ENCODE results near the gene DGKZ.

DGKZ gene

DNA sequence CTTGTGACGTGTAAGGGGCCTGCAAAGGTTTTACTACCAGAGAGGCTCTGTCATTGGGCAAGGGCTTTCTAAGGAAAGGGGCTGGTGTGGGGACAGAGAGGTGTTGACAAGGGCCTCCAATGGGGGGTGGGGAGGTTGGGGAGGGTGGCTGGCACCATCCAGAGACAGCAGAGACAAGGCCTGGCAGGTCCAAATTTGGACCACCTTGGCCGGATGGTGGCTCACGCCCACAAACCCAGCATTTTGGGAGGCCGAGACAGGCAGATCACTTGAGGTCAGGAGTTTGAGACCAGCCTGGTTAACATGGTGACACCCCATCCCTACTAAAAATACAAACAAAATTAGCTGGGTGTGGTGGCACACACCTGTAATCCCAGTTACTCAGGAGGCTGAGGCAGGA is 46.5 kb downstream of the DGKZ start:
- no peak for DNase-seq (ENCODE audit: low spot score)

DNA sequence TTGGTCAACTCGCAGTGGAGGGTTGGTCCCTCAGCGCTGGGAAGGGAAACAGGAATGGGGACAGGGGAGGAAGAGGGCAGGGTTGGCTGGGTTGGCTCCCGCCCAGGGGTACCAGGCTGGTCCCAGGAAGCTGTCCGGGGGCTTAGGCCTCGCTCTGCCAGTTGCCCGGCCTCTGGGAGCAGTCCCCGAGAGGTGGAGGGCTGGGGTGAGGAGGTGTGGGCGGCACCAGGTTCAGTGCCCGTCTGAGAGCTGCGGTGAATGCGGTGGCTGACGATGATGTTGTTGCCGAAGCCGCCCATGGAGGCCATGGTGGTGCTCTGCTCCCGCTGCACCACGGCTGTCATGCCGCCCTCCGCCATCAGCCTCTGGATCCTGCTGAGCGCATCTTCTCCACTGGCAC is 50.3 kb downstream of the DGKZ start:
- DNase-seq (ENCODE audit: low spot score) = no peak

DNA sequence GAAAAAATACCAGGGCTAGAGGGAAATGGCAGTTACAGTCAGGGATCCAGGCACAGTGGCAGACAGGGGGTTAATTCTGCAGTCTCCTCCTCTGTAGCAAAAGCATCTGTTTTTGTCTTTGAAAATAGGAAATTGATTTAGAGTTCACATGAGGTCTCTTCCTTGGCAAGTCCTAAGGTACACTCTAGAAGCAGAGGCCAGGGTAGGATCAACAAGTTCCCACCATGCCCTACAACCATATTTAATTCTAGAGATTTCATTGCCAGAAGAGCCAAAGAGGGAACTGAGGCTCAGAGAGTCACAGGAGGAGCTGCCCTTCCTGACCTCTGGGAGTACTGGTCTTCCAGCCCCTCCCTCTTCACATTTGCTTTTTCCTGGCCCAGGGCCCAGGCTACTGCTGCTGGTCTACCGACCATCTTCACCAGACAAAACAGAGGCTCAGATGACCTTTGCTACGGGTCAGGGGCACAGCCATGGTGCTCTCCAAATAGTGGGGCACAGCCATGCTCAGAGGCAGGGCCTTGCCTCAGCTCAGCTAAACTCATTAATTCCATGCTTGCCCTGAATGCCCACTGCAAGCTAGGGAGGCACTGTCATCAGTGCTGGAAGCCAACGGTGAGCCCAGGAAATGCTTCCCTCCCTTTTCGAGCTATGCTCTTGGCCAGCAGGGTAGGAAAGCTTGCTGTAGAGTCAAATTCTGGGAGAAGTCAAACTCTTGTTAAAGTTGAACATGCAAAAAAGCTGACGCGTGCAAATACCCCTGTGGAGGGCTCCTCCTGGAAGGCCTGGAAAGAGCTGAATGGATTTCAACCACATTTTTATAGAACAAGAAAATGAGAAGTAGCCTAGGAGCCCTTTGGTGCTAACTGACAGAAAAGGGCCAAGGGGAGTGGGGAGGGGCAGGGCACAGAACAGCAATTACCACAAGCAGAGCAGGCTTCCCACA is 56.0 kb downstream of the DGKZ start:
- DNase-seq (ENCODE audit: low spot score) = no peak

DNA sequence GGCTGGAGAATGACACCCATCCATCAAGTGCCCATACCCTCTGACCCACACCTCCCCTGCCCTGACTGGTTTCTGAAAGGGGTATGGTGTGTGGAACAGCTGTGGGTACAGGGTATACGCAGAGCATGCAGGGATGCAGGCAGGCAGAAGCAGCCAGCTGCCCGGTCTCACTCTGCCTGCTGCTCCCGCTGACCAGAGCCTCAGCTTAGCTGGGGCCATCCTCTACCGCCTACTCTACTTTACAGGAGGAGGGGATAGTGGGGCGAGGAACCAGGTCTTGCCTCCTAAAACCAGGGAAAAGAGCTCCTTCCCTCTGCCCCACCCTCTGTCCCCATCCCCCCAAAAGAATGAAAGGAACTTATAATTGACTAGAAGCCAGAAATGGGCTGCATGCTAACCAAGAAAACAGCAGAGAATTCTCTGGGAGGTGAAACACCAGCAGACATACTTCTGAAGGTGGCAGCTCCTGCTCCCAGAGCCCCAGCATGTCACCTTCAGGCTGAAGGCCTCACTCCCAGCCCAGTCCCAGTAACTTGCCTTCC is 57.3 kb downstream of the DGKZ start:
- no peak for DNase-seq (ENCODE audit: low spot score)

DNA sequence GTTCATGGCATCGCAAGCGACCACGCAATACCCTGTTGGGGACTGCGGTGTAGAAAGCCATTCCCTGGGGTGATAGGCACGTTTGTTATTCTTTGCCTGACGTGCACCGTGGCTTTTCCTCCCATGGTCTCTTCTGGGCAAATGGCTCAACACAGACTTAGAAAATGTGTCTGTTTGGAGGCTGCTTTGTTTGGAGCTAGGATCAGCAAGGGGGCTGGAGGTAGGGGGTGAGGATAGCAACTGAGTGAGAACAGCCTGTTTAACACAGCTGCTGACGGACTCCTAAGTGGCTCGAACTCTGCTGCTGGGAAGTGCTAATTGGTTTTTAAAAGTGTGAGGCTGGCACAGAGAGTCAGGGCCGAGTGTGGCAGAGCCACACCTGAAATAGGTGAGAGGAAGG is 60.4 kb downstream of the DGKZ start:
- DNase-seq (ENCODE audit: low spot score) = no peak

DNA sequence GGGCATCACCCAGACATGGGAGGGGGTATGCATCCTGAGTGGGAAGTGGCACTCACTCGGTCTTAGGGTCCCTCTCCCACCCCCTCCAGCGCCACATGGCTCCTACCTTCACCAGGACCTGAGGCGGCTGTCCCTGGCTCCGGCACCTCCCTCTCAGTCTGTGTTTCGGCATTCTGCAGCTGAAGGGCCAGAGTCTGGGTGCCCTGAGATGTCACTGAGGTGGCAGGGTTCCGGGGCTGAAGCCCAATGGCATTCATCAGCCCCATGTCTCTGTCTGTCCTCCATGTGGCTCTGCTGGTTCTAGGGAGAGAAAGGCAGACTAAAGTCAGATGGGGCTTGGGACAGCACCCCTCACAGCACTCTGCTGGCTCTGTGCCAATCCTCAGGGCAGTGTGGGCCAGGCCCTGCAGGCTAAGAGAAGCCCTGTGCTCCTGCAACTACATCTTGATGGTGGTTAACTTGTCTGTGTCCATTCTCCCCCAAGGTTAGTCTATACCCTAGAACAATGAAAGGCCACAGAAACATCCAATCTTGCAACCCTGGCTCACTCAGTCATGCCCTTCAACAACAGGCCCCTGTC is 61.2 kb downstream of the DGKZ start:
- DNase-seq (ENCODE audit: low spot score) = no peak

DNA sequence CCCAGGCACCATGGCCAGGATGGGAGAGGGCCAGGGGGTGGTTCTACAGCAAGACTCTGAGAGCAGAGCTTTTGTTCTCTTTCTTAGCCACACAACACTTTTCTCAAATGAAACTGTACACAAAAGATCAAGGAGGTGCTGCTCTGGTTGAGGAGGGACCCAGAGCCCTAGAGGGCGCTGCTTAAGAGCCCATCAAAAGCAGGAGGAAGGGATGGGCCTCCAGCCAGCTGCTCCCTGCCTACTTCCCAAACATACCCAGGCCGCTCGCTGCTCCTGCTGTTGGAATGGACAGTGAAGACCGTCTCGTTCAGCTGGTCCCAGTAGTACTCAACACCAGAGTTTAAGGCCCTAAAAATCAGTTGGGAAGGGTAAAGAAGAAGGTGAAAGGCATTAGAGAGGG is 62.8 kb downstream of the DGKZ start:
- DNase-seq (ENCODE audit: low spot score) = no peak

DNA sequence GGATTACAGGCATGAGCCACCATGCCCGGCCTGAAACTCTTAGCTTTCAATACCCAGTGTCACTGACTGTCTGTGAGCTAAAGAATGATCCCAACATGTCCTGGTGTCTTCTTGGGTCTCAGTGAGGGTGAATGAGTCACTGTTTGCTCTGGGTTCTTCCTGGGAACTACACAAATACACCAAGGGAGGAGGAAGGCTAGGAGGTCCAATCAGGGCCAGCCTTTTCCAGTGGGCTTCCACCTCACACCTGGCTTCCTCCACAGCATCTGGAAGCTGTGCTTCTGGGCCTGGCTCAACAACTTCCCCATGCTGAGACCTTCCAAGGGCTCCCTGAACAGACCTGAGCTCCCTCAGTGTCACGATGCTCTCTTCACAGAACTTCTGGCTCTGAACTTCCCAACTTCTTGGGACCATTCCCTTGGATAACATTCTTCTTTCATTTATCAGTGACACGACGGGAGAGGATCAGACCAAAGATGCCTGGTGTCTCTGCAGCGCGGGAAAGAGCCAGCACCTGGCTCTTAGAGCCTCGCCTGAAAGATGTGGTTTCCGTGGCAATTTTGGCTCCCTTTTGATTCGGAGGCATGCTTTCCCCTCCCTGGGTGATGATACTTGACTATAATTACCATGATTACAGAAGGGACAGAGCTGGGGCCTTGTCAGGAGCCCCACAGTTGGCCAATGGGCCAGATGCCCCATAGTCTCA is 66.7 kb downstream of the DGKZ start:
- no peak for DNase-seq (ENCODE audit: low spot score)

DNA sequence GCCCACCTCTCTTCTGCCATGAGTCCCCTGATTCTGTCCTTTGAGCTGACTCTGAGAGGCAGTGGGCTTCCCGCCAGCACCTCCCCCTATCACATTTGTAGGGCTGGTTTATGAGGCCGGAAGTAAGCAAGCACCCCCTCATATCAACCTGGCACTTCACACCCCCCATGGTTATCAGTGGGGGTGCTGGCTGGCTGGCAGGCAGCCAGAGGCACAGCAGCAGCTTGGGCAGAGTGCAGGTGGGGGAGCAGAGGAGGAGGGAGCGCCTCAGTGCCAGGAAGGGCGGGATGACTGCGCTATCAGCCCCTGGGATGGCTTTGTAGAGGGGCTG is 67.2 kb downstream of the DGKZ start:
- DNase-seq (ENCODE audit: low spot score) = no peak

DNA sequence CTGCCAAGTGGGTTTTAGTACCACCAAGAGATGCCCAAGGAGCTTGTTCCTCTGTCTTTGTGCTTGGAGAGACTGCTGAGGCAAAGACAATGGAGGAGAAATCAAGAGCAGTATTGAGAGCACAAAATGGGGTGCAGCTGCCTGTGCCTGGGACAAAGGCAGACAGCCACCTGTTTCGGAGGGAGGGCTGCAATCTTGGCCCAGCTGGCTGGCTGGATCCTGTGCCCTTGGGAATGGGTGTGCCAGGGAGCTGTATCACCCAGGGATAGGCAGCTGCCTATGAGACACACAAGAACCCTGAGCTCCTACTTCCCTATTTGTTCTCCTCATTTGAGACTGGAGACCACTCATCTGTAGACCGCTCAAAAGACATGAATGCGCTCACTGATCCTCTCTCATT is 67.6 kb downstream of the DGKZ start:
- no peak for DNase-seq (ENCODE audit: low spot score)

DNA sequence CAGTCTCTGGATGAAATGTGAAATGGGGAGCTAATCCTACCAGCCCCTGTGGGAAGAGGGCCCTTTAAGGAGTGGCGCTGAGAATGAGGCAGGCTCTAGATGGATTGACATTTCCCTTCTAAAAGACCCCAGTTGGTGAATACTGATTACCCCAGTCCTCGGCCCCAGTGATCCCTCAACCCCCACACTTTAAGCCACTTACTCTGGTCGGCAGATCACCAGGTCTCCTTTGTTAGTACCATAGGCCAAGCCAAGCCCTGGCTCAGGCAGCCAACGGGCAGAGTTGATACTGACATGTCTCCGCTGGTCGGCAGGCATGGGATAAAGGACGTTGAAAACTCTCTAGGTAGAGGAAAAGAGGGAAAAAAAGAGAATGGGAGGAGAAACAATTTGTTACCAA is 70.4 kb downstream of the DGKZ start:
- no peak for DNase-seq (ENCODE audit: low spot score)

DNA sequence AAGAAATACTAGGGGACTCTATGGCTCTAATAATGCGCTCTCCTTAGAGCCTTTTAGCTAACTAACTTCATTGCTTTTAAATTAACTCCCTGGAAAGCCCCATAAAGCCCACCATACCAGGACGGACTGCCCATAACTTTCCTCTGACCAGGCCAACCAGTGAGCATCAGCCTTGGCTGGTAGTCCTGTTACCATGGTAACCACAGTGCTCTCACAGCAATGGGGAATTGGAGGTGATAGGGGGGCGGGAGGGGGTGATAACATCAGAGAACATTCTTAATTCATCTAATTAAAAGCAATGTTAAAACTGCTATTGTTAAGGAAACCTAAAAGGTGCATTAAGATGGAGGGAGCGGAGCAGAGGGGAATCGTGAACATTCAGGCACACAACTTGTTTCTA is 71.5 kb downstream of the DGKZ start:
- no peak for DNase-seq (ENCODE audit: low spot score)

DNA sequence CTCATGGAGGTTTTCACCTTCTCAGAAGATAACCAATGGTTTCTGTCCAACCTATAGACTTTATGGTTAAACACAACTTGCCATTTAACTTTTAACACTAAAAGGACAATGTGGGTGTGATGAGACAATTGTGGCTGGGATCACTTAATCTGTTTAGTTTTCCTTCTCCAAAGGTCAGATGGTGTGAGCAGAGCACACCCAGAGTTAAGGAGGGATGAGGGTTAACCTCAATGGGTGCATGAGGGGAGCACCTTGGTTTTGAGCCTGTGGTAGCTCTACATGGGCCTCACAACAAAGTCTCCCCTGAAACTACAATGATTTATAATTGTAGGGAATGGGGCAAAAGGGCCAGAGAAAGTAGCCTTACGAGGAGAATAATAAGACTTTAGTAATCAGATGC is 73.2 kb downstream of the DGKZ start:
- no peak for DNase-seq (ENCODE audit: low spot score)

DNA sequence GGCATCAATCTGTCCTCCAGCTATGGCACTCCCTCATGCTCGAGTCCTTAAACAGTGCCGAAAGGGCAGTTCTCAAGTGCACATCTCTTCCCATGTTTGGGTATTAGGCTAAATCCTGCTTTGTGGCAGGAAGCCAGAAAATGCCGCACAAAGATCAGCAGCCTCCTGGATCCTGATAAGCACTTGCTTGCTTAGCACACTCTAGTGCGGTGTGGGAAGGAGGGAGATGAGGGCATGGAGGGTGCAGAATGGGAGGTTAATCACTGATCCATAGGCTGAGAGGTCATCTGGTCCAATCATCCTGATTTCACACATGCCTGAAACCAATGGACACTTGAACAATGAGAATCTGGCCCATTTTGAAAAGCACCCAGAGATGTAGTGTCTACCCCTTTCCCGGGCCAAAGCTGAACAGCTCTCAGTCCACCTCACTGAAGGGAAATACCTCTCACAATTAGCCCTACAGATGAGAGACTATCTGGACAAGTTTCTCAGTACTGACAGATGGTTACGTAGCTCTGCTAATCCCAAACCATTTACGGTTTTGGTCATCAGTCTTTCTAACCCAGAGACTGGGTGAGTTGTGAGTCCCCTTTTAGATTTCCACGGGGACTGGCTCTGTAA is 74.1 kb downstream of the DGKZ start:
- no peak for DNase-seq (ENCODE audit: low spot score)

DNA sequence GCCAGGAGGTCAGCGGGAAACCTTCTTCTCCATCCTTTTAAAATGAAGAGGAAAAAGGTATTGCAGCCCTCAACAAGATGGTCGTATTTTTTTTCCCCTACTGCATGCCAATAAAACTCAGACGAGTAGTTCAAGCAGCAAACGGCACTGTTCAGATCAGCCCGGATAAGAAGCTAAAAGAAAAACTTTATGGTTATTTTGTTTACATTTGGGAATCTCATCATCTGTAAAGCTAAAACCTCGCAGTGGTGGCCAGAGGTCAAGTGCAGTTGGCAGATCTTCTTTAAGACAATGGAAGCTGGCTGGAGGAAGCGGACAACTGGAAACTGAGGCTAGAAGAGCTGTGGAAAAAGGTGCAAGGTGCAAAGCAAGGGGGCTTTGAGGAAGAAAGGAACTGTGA is 75.3 kb downstream of the DGKZ start:
- no peak for DNase-seq (ENCODE audit: low spot score)

DNA sequence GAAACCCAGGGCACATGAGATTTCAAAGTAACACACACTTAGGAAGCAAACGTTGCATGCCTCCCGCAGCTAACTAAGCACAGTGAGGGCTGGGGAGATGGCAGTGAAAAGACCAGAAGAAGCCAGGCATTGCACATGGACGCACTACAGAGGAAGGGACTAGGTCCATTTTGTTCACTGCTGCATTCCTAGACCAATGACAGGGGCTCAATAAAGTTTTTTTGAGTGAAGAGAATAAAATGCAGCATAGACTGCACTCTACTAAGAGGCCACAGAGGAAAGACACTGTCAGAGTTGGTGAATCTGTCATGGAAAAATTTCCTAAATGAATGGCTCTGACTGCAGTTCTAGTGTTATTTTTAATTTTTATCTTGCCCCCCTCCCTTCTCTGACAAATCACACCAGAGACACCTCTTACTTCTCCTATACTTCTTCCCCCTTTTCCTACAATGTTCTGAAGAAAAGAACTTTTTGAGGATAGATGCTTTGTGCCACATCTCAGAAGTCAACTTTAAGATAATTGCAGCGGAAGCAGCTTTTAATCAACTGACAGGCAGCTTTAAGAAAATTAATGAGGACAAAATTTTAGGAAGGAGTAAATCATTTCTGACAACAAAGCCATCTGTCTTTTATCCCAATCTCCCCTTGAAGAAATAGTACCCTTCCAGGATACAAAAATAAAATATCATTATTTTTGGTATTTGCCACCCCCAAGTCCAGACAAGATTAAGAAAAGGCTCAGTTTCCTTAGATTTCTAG is 79.1 kb downstream of the DGKZ start:
- DNase-seq (ENCODE audit: low spot score) = no peak

DNA sequence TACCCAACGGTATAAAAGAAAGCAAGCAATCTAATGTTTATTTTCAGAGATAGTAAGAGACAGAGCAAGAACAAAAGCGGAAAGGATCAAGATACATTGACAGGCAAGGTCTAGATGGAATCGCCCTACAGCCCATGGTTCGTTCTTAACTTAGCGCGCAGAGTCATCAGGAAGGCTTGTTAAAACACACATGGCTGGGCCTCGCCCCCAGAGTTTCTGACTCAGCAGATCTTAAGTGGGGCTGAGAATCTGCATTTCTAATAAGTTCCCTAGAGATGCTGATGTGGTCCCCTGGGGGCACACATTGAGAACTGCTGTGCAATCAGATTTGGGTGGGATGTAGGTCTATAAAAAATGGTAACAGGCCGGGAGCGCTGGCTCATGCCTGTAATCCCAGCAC is 80.1 kb downstream of the DGKZ start:
- DNase-seq (ENCODE audit: low spot score) = no peak

DNA sequence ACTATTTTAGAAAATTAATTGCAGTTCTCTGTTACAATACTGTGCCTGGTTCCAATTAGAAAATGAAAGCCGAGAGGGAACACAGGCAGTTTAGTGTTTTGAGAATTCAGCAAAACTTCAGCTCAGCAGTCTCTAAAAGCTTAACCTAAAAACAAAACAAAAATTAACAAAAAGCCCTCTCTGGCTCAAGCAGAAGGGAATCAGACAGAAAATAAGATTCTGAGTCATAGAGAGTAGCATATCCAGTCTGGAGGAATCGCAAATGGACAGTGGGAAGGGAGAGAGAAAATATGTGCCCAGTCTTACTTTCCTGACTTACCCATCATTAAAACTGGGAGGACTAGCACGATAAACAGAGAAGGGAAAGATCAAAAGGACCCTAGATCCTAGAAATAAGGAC is 82.5 kb downstream of the DGKZ start:
- no peak for DNase-seq (ENCODE audit: low spot score)
